Right lobe of liver (tissue), 4 donors: ENCODE data around the gene CFAP20DC.

ENCODE experiments used
- CTCF ChIP-seq, 4 donors: fragments of 200-600 bp in 3 of 4; fragments of 450-650 bp in 1 of 4; IDR thresholded peaks; one replicate each; pipeline versions ENCODE4 v1.5.1 to v1.8.0; 2016 to 2022; ENCODE audit warnings: antibody characterized with exemption in 4 of 4, mild to moderate bottlenecking in 2 of 4
- POLR2A ChIP-seq: fragments of 450-650 bp; IDR thresholded peaks from one replicate; pipeline ENCODE4 v1.6.1; 2017; ENCODE audit warnings: antibody characterized with exemption, mild to moderate bottlenecking
- donor health status: DM: no; HTN: no; CAD: no.
- donor health status: DM: no; HTN: no; CAD: no.
- donor health status: DM: no; HTN: yes; CAD: no.

- no peak for TF ChIP-seq CTCF (IDR thresholded peaks at IDR 0.05)
- no peak for TF ChIP-seq POLR2A
These were observed 341.6 kb downstream of the CFAP20DC start for GRCh38 chr3:58708116-58708791.
